Skeletal muscle satellite cell (primary cell): Measurements from ENCODE around the gene IRX2.

ENCODE experiments used
- H3K27me3 ChIP-seq: 2 replicates; pipeline ENCODE4 v1.7.0; 2013; ENCODE audit warnings: low read length; ENCODE audit not compliant: control insufficient read depth, insufficient read depth
- H3K36me3 ChIP-seq: 2 replicates; pipeline ENCODE4 v1.7.0; 2013; ENCODE audit warnings: mild to moderate bottlenecking, control low read depth, low read length; ENCODE audit not compliant: insufficient read depth
- H3K4me1 ChIP-seq: 2 replicates; pipeline ENCODE4 v1.7.0; 2013; ENCODE audit warnings: low read length; ENCODE audit not compliant: control insufficient read depth, insufficient read depth
- H3K4me2 ChIP-seq: 2 replicates; pipeline ENCODE4 v1.7.0; 2013; ENCODE audit warnings: mild to moderate bottlenecking, low read length
- H3K4me3 ChIP-seq: 2 replicates; pipeline ENCODE4 v1.7.0; 2013; ENCODE audit warnings: low read length
- H3K9ac ChIP-seq: 2 replicates; pipeline ENCODE4 v1.7.0; 2013; ENCODE audit warnings: mild to moderate bottlenecking, low read depth, low read length, moderate library complexity
- H3K9me3 ChIP-seq: replicated peaks from 2 replicates; pipeline ENCODE4 v1.7.0; 2013; ENCODE audit warnings: mild to moderate bottlenecking, control low read depth, low read length

The IRX2 gene

GRCh38 chr5:2738156-2738699, 13.2 kb downstream of the IRX2 start:
- H3K36me3 ChIP-seq: no peaks in the 10 kb centered on the region
- H3K4me1 ChIP-seq: no peaks in the 10 kb centered on the region
- peaks cover 27% of the 10 kb centered on the region for H3K27me3 ChIP-seq
- H3K4me3 ChIP-seq: no peak overlapping the region
- no peaks in the 10 kb centered on the region for H3K9me3 ChIP-seq
- H3K9ac ChIP-seq: no peak overlapping the region
- H3K4me2 ChIP-seq: no peak overlapping the region

- Histone ChIP-seq H3K36me3 (no peaks in the 10 kb centered on the region), H3K9ac (no peak overlapping the region), H3K27me3 (peaks cover 27% of the 10 kb centered on the region), H3K4me3 (no peak overlapping the region), H3K4me1 (no peaks in the 10 kb centered on the region), H3K4me2 (no peak overlapping the region), H3K9me3 (no peaks in the 10 kb centered on the region)
Measured at GRCh38 chr5:2737273-2738155, 14.0 kb downstream of the IRX2 start.

- no peak overlapping the region for H3K4me2 ChIP-seq
- no peak overlapping the region for H3K9ac ChIP-seq
- no peaks in the 10 kb centered on the region for H3K36me3 ChIP-seq
- H3K4me1 ChIP-seq: no peaks in the 10 kb centered on the region
- no peak overlapping the region for H3K4me3 ChIP-seq
- H3K27me3 ChIP-seq: peaks cover 22% of the 10 kb centered on the region
- no peaks in the 10 kb centered on the region for H3K9me3 ChIP-seq
Measured at GRCh38 chr5:2736872-2737271, 14.6 kb downstream of the IRX2 start.

GRCh38 chr5:2735996-2736395, 15.5 kb downstream of the IRX2 start:
- no peaks in the 10 kb centered on the region for H3K9me3 ChIP-seq
- H3K4me1 ChIP-seq: no peaks in the 10 kb centered on the region
- H3K4me3 ChIP-seq: no peak overlapping the region
- H3K36me3 ChIP-seq: no peaks in the 10 kb centered on the region
- no peak overlapping the region for H3K9ac ChIP-seq
- H3K4me2 ChIP-seq: no peak overlapping the region
- H3K27me3 ChIP-seq: peaks cover 14% of the 10 kb centered on the region

- Histone ChIP-seq H3K9ac (no peak overlapping the region), H3K9me3 (peaks cover 1% of the 10 kb centered on the region), H3K27me3 (no peaks in the 10 kb centered on the region), H3K4me1 (no peaks in the 10 kb centered on the region), H3K4me3 (no peak overlapping the region), H3K4me2 (no peak overlapping the region), H3K36me3 (no peaks in the 10 kb centered on the region)
Measured at GRCh38 chr5:2732850-2733249, 18.6 kb downstream of the IRX2 start.

- Histone ChIP-seq H3K4me3 (no peak overlapping the region), H3K4me2 (no peak overlapping the region), H3K4me1 (no peaks in the 10 kb centered on the region), H3K9ac (no peak overlapping the region), H3K36me3 (no peaks in the 10 kb centered on the region), H3K27me3 (no peaks in the 10 kb centered on the region), H3K9me3 (peaks cover 4% of the 10 kb centered on the region)
Measured at GRCh38 chr5:2732004-2732403, 19.5 kb downstream of the IRX2 start.

GRCh38 chr5:2729189-2729588, 22.3 kb downstream of the IRX2 start:
- H3K36me3 ChIP-seq: no peaks in the 10 kb centered on the region
- H3K4me1 ChIP-seq: no peaks in the 10 kb centered on the region
- no peak overlapping the region for H3K4me2 ChIP-seq
- H3K9me3 ChIP-seq: peaks cover 8% of the 10 kb centered on the region
- H3K27me3 ChIP-seq: no peaks in the 10 kb centered on the region
- H3K4me3 ChIP-seq: no peak overlapping the region
- no peak overlapping the region for H3K9ac ChIP-seq

GRCh38 chr5:2727550-2727949, 23.9 kb downstream of the IRX2 start:
- Histone ChIP-seq H3K9me3 (peaks cover 11% of the 10 kb centered on the region), H3K27me3 (no peaks in the 10 kb centered on the region), H3K4me3 (no peak overlapping the region), H3K9ac (no peak overlapping the region), H3K4me1 (no peaks in the 10 kb centered on the region), H3K36me3 (no peaks in the 10 kb centered on the region), H3K4me2 (no peak overlapping the region)

- no peak overlapping the region for H3K4me3 ChIP-seq
- no peak overlapping the region for H3K9ac ChIP-seq
- no peaks in the 10 kb centered on the region for H3K36me3 ChIP-seq
- no peak overlapping the region for H3K4me2 ChIP-seq
- no peaks in the 10 kb centered on the region for H3K4me1 ChIP-seq
- peaks cover 11% of the 10 kb centered on the region for H3K9me3 ChIP-seq
- no peaks in the 10 kb centered on the region for H3K27me3 ChIP-seq
Measured at GRCh38 chr5:2725980-2726765, 25.3 kb downstream of the IRX2 start.

- H3K4me2 ChIP-seq: no peak overlapping the region
Measured at GRCh38 chr5:2724831-2725230, 26.6 kb downstream of the IRX2 start.

GRCh38 chr5:2724031-2724581, 27.4 kb downstream of the IRX2 start:
- H3K4me1 ChIP-seq: no peaks in the 10 kb centered on the region
- peaks cover 11% of the 10 kb centered on the region for H3K9me3 ChIP-seq
- H3K4me3 ChIP-seq: no peak overlapping the region
- no peaks in the 10 kb centered on the region for H3K27me3 ChIP-seq
- H3K4me2 ChIP-seq: no peak overlapping the region
- H3K9ac ChIP-seq: no peak overlapping the region
- H3K36me3 ChIP-seq: no peaks in the 10 kb centered on the region

More at GRCh38 chr5:2724831-2725230, 26.6 kb downstream of the IRX2 start:
- Histone ChIP-seq H3K4me3 (no peak overlapping the region), H3K4me1 (no peaks in the 10 kb centered on the region), H3K9me3 (peaks cover 11% of the 10 kb centered on the region), H3K9ac (no peak overlapping the region), H3K36me3 (no peaks in the 10 kb centered on the region), H3K27me3 (no peaks in the 10 kb centered on the region)
